Ovary (tissue), 9 donors: ENCODE measurements around the gene SLIT1. TPM values are rescaled to one million over a fixed set of nuclear protein-coding genes. Genes with fewer than 3 reads are reported as not detected.

ENCODE experiments used
- DNase-seq, 5 donors: peaks; one replicate each; pipeline ENCODE4 v3.0.0-alpha.2; 2019 to 2020
- H3K27ac ChIP-seq, 2 donors: fragments of 200-600 bp; one replicate each; pipeline versions ENCODE4 v1.5.1 to v1.8.0; 2019 to 2022
- H3K27me3 ChIP-seq: fragments of 200-600 bp; one replicate; pipeline ENCODE4 v1.8.0; 2022
- H3K36me3 ChIP-seq: fragments of 200-600 bp; sonication (generic); one replicate; pipeline ENCODE4 v1.5.1; 2019
- H3K4me1 ChIP-seq: one replicate; pipeline ENCODE4 v1.8.1; 2013; ENCODE audit warnings: mild to moderate bottlenecking, moderate library complexity; ENCODE audit not compliant: insufficient read depth
- H3K4me3 ChIP-seq: fragments of 200-600 bp; sonication (generic); one replicate; pipeline ENCODE4 v1.5.1; 2017
- H3K9me3 ChIP-seq, 2 donors: fragments of 200-600 bp in 1 of 2; sonication (generic) in 1 of 2; one replicate each; pipeline versions ENCODE4 v1.5.1 to v1.8.1; 2013 to 2019; ENCODE audit warnings: mild to moderate bottlenecking in 1 of 2, moderate library complexity in 1 of 2
- EP300 ChIP-seq: sonication (generic); formaldehyde crosslinking; IDR thresholded peaks from one replicate; pipeline ENCODE4 v1.6.1; 2017; ENCODE audit warnings: antibody characterized with exemption
- POLR2A ChIP-seq: fragments of 450-650 bp; IDR thresholded peaks from one replicate; pipeline ENCODE4 v1.6.1; 2017; ENCODE audit warnings: antibody characterized with exemption, mild to moderate bottlenecking, moderate library complexity
- WGBS, 3 donors: extraction: QIAGEN DNeasy Blood & Tissue Kit in 1 of 3; methylation state at CpG; one replicate each; pipeline versions ENCODE4 v1.1.5 to v1.1.7; 2013 to 2017; 5-methylcytosine and 5-hydroxymethylcytosine counted together
- intact Hi-C, 4 donors: fragments of 100-400 bp; cut with DNase I; formaldehyde crosslinking; loops; one replicate each; pipeline versions ENCODE4 v1.11.0 to v1.15.1; 2022 to 2023
- polyA plus RNA-seq, 2 donors: library from polyadenylated mRNA; stranded (reverse); fragments of 200-250 nt in 1 of 2; fragments of 350-450 nt in 1 of 2; fragmentation: Illumina TruSeq in 1 of 2; extraction: RNeasy Lipid Tissue Mini Kit (QIAGEN cat#74804) in 1 of 2; gene quantifications; one replicate each; pipeline ENCODE4 v1.2.3, GENCODE V29; 2013 to 2014
- total RNA-seq, 7 donors: library from RNA; depleted of rRNA in 2 of 7; stranded (reverse); fragments of >200 nt in 2 of 7; fragmentation: NEBNext Ultra II Directional in 3 of 7; extraction: Animal tissue kit (Norgen Biotek cat#: 25700) in 3 of 7; gene quantifications; one replicate each; pipeline versions ENCODE4 v1.1.0 to v1.2.4, GENCODE V29; 2016 to 2023
- TF ChIP-seq, protein P1 (sequence below), 3 donors: fragments of 450-650 bp in 2 of 3; fragments of 200-600 bp in 1 of 3; IDR thresholded peaks; one replicate each; pipeline versions ENCODE4 v1.5.1 to v1.8.0; 2016 to 2022; ENCODE audit warnings: antibody characterized with exemption in 3 of 3, mild to moderate bottlenecking in 1 of 3
- donor health status: DM: no; HTN: no; CAD: no; lungs with moderate emphysema.
- donor health status: DM: no; HTN: no; CAD: no.
- donor health status: Bipolar disorder and iron deficiency.
- donor health status: DM: yes; HTN: yes; CAD: no.
- donor health status: DM: no; HTN: no; CAD: no.
- donor health status: DM: yes; HTN: yes; CAD: no.

The SLIT1 gene
- total and polyA plus RNA-seq, 9 donors: under 0.01 to 0.62 (median 0.25) TPM

DNA sequence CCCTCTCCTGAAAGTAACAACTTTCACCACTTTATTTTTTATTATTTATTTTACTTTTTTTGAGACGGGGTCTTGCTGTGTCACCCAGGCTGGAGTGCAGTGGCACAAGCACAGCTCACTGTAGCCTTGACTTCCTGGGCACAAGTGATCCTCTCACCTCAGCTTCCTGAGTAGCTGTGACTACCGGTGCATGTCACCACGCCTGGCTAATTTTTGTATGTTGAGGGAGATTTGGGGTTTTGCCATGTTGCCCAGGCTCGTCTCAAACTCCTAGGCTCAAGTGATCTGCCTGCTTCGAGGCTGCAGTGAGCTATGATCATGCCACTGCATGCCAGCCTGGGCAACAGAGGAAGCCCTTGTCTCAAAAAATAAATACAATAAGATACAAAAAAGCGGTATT lies 14.9 kb upstream of the SLIT1 start:
- H3K27me3 ChIP-seq: no peaks in the 10 kb centered on the region
- 77 to 87% (median 79%) methylated on average over 6 of the region's 6 CpGs for WGBS, 3 donors
- H3K9me3 ChIP-seq: no peaks in the 10 kb centered on the region
- no peaks in the 10 kb centered on the region for H3K36me3 ChIP-seq
- H3K27ac ChIP-seq: no peak overlapping the region
- intact Hi-C loops: loop anchor here in 1 of 4 donors (10.0 kb wide), 1 partner anchor 806 kb away; no protein-coding TSS in a partner anchor
- TF ChIP-seq EP300: no peak
- TF ChIP-seq POLR2A: no peak
- TF ChIP-seq, protein P1, sequence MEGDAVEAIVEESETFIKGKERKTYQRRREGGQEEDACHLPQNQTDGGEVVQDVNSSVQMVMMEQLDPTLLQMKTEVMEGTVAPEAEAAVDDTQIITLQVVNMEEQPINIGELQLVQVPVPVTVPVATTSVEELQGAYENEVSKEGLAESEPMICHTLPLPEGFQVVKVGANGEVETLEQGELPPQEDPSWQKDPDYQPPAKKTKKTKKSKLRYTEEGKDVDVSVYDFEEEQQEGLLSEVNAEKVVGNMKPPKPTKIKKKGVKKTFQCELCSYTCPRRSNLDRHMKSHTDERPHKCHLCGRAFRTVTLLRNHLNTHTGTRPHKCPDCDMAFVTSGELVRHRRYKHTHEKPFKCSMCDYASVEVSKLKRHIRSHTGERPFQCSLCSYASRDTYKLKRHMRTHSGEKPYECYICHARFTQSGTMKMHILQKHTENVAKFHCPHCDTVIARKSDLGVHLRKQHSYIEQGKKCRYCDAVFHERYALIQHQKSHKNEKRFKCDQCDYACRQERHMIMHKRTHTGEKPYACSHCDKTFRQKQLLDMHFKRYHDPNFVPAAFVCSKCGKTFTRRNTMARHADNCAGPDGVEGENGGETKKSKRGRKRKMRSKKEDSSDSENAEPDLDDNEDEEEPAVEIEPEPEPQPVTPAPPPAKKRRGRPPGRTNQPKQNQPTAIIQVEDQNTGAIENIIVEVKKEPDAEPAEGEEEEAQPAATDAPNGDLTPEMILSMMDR (IDR thresholded peaks at IDR 0.05): no peak
- DNase-seq: no peak
- no peak overlapping the region for H3K4me3 ChIP-seq
- H3K4me1 ChIP-seq: peaks cover 2% of the 10 kb centered on the region

DNA sequence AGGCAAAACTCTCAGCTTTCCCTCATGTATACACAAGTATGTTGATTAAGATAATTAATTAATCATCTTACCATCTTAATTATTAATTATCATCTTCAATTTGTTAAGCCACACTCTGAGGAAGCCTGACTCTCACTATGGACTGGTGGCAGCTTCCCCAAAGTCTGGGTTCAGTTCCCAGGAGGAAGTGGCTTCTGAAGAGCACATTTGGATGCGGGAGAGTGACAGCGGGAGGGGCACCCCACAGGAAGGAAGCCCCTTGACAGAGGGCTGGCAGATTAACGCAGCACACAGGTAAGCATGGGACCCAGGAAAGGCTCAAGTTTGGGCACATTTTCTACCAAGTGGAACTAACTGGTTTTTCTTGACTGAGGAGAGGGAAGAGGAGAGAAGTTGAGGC lies 13.4 kb upstream of the SLIT1 start:
- no peaks in the 10 kb centered on the region for H3K27me3 ChIP-seq

GRCh38 chr10:97197030-97197500 lies 11.3 kb upstream of the SLIT1 start:
- intact Hi-C loops: no loop called here
- no peak overlapping the region for H3K27ac ChIP-seq
- H3K9me3 ChIP-seq: no peaks in the 10 kb centered on the region
- H3K36me3 ChIP-seq: no peaks in the 10 kb centered on the region
- H3K4me1 ChIP-seq: peaks cover 2% of the 10 kb centered on the region
- peak in 4 of 5 donors; percentile 29 to 47 (median 32) for DNase-seq
- TF ChIP-seq, protein P1 (IDR thresholded peaks at IDR 0.05): no peak
- TF ChIP-seq POLR2A (no peak), EP300 (no peak)
- 6 to 30% (median 12%) methylated on average over 7 of the region's 7 CpGs for WGBS, 3 donors
- no peak overlapping the region for H3K4me3 ChIP-seq
- no peaks in the 10 kb centered on the region for H3K27me3 ChIP-seq

More for the DNA sequence above, 13.4 kb upstream of the SLIT1 start:
- 71 to 80% (median 75%) methylated on average over 3 of the region's 3 CpGs for WGBS, 3 donors
- H3K4me1 ChIP-seq: peaks cover 2% of the 10 kb centered on the region
- H3K9me3 ChIP-seq: no peaks in the 10 kb centered on the region
- H3K4me3 ChIP-seq: no peak overlapping the region
- intact Hi-C loops: no loop called here
- no peak overlapping the region for H3K27ac ChIP-seq
- H3K36me3 ChIP-seq: no peaks in the 10 kb centered on the region
- TF ChIP-seq, protein P1 (IDR thresholded peaks at IDR 0.05): no peak
- TF ChIP-seq EP300 (no peak), POLR2A (no peak)
- DNase-seq: no peak

DNA sequence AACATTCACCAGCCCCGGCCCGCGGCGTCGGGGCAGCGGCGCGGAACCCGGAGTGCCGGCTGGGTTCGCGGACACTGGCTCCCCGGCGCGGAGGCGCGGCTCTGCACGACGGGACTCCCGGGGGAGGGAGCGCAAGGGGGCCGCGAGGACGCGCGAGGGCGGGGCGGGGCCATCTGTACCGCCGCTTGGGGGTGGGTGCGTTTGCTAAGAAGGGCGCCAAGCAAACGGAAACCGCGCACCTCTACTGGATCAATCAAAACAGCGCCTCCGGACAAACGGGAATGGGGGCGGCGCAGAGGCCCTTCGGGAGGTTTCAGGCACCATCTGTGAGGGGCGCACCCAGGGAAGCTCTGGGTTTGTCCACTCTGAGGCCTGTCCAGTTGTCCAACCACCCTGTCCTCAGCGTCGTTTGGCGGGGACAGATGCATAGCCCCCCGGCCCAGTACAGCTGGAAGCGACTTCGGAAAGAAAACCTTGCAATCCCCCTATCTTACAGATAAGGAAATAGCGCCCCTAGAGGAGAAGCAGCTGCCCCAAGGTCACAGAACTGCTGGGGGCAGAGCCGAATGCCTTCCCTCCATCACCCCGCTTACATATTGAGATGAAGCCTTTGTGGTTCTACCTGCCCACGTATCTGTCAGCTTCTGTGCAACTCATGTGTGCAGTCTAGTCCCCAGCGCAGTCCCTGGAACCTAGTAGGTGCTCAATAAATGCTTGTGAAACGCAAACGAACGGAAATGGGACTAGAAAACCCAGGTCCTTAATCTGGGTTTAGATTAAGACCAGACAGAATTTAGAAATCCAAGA lies 10.7 kb upstream of the SLIT1 start:
- H3K27me3 ChIP-seq: no peaks in the 10 kb centered on the region
- WGBS, 3 donors: 3 to 5% (median 3%) methylated on average over 47 to 56 of the region's 56 CpGs

More for the DNA sequence above, 10.7 kb upstream of the SLIT1 start:
- TF ChIP-seq EP300 (no peak), POLR2A (no peak)
- TF ChIP-seq, protein P1 (IDR thresholded peaks at IDR 0.05): no peak
- intact Hi-C loops: no loop called here
- Histone ChIP-seq H3K9me3 (no peaks in the 10 kb centered on the region), H3K27ac (no peak overlapping the region), H3K4me3 (peak overlapping the region; percentile 11), H3K36me3 (no peaks in the 10 kb centered on the region), H3K4me1 (peaks cover 2% of the 10 kb centered on the region)
- DNase-seq: peak; percentile 35 to 64 (median 39)
